Measurements from ENCODE around the gene PSMB10.

Gene PSMB10

GRCh38 chr16:67977469-67978227 is 41.0 kb upstream of the PSMB10 start:
- Histone ChIP-seq H3K27me3 (ENCODE audit: insufficient read depth, low read length, poor library complexity, severe bottlenecking) (no peaks in the 10 kb centered on the region), H3K4me2 (ENCODE audit: low read depth, low read length, poor library complexity, severe bottlenecking) (no peak overlapping the region), H3K4me3 (ENCODE audit: low read length, poor library complexity, severe bottlenecking) (no peak overlapping the region), H3K9me3 (ENCODE audit: insufficient read depth, low read depth, low read length) (no peaks in the 10 kb centered on the region), H4K20me1 (ENCODE audit: insufficient read depth, low read length, poor library complexity, severe bottlenecking) (no peaks in the 10 kb centered on the region), H3K9me2 (replicated peaks; ENCODE audit: low read depth, low read length) (no peaks in the 10 kb centered on the region), H2AFZ (ENCODE audit: low read length) (no peak overlapping the region), H3F3A (ENCODE audit: low read depth) (no peaks in the 10 kb centered on the region), H3K4me1 (ENCODE audit: insufficient read depth, low read length, poor library complexity, severe bottlenecking) (no peaks in the 10 kb centered on the region), H3K36me3 (ENCODE audit: insufficient read depth, low read length) (no peaks in the 10 kb centered on the region), H3K79me2 (ENCODE audit: insufficient read depth, low read length) (no peaks in the 10 kb centered on the region), H3K9ac (ENCODE audit: low read depth, low read length, poor library complexity, severe bottlenecking) (no peak overlapping the region)
- TF ChIP-seq EZH2phosphoT487 (IDR thresholded peaks at IDR 0.05; ENCODE audit: borderline replicate concordance) (no peak), CTCF (conservative IDR thresholded peaks at IDR 0.05; ENCODE audit: low read length) (no peak)

GRCh38 chr16:67977005-67977404 is 40.4 kb upstream of the PSMB10 start:
- Histone ChIP-seq H3F3A (ENCODE audit: low read depth) (no peaks in the 10 kb centered on the region), H3K9me3 (ENCODE audit: insufficient read depth, low read depth, low read length) (no peaks in the 10 kb centered on the region), H3K79me2 (ENCODE audit: insufficient read depth, low read length) (no peaks in the 10 kb centered on the region), H3K4me3 (ENCODE audit: low read length, poor library complexity, severe bottlenecking) (no peak overlapping the region), H3K9ac (ENCODE audit: low read depth, low read length, poor library complexity, severe bottlenecking) (no peak overlapping the region), H3K9me2 (replicated peaks; ENCODE audit: low read depth, low read length) (no peaks in the 10 kb centered on the region), H3K36me3 (ENCODE audit: insufficient read depth, low read length) (no peaks in the 10 kb centered on the region), H2AFZ (ENCODE audit: low read length) (no peak overlapping the region), H4K20me1 (ENCODE audit: insufficient read depth, low read length, poor library complexity, severe bottlenecking) (no peaks in the 10 kb centered on the region), H3K4me2 (ENCODE audit: low read depth, low read length, poor library complexity, severe bottlenecking) (no peak overlapping the region), H3K4me1 (ENCODE audit: insufficient read depth, low read length, poor library complexity, severe bottlenecking) (no peaks in the 10 kb centered on the region), H3K27me3 (ENCODE audit: insufficient read depth, low read length, poor library complexity, severe bottlenecking) (no peaks in the 10 kb centered on the region)
- no peak for TF ChIP-seq CTCF (conservative IDR thresholded peaks at IDR 0.05; ENCODE audit: low read length)
- no peak for TF ChIP-seq EZH2phosphoT487 (IDR thresholded peaks at IDR 0.05; ENCODE audit: borderline replicate concordance)

- TF ChIP-seq EZH2phosphoT487 (IDR thresholded peaks at IDR 0.05; ENCODE audit: borderline replicate concordance) (no peak), CTCF (conservative IDR thresholded peaks at IDR 0.05; ENCODE audit: low read length) (no peak)
- no peaks in the 10 kb centered on the region for H3K27me3 ChIP-seq (ENCODE audit: insufficient read depth, low read length, poor library complexity, severe bottlenecking)
- H3K36me3 ChIP-seq (ENCODE audit: insufficient read depth, low read length), result no peaks in the 10 kb centered on the region
- no peak overlapping the region for H3K4me3 ChIP-seq (ENCODE audit: low read length, poor library complexity, severe bottlenecking)
- no peaks in the 10 kb centered on the region for H3K9me2 ChIP-seq (replicated peaks; ENCODE audit: low read depth, low read length)
- no peaks in the 10 kb centered on the region for H3F3A ChIP-seq (ENCODE audit: low read depth)
- no peaks in the 10 kb centered on the region for H3K4me1 ChIP-seq (ENCODE audit: insufficient read depth, low read length, poor library complexity, severe bottlenecking)
- no peak overlapping the region for H3K9ac ChIP-seq (ENCODE audit: low read depth, low read length, poor library complexity, severe bottlenecking)
- no peaks in the 10 kb centered on the region for H4K20me1 ChIP-seq (ENCODE audit: insufficient read depth, low read length, poor library complexity, severe bottlenecking)
- H2AFZ ChIP-seq (ENCODE audit: low read length), result no peak overlapping the region
- no peaks in the 10 kb centered on the region for H3K9me3 ChIP-seq (ENCODE audit: insufficient read depth, low read depth, low read length)
- H3K79me2 ChIP-seq (ENCODE audit: insufficient read depth, low read length), result no peaks in the 10 kb centered on the region
- no peak overlapping the region for H3K4me2 ChIP-seq (ENCODE audit: low read depth, low read length, poor library complexity, severe bottlenecking)
Measured at GRCh38 chr16:67976205-67976604, 39.6 kb upstream of the PSMB10 start.

Measured in Loucy (cell line).